GM21360 (cell line): ENCODE results near the gene ADIPOQ.
"Not testable (repeated sequence)": the region's sequence is repeated elsewhere in the genome, so short reads cannot be mapped to it uniquely, and the experiment has no call there.

Experiments used
- ATAC-seq: cut with Tn5 transposase; IDR thresholded peaks from one replicate; pipeline ENCODE4 v1.9.1; 2021; ENCODE audit warnings: mild to moderate bottlenecking, moderate library complexity; ENCODE audit not compliant: unreplicated experiment

ADIPOQ gene

DNA sequence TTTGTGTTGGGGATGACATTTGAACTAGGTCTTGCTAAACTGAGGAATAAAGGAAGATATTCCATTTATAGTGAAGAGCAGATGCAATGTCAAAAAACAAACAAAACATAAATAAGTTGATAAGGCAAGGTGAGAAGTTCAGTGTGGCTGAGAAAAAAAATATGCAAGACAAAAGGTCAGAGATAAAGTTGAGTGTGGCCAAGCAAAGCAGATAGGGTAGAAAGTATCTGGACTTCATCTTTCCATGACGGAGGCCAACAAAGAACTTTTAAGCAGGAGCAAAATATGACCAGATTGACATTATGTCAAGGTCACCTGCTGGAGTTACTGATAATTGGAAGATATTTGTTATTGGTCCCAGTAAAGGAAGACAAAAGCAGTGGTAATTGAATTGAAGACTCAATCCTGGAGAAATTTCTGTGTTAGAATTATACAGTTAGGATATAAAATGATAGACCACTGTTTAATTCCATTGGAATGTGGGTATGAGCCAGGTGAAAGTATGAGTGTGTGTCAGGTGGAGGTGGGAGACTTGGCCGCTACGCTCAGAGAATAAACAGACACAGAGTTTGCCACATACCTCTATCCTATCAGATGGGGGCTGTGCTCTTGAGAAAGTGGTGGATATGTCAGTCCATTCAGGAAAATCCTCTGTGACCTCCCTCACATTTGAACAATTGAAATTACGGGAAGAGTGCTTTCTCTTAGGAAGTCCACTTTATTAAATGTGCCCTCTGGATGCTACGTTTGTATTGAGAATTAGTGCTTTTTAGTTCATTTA, 28.1 kb downstream of the ADIPOQ start:
- no peak for ATAC-seq

DNA sequence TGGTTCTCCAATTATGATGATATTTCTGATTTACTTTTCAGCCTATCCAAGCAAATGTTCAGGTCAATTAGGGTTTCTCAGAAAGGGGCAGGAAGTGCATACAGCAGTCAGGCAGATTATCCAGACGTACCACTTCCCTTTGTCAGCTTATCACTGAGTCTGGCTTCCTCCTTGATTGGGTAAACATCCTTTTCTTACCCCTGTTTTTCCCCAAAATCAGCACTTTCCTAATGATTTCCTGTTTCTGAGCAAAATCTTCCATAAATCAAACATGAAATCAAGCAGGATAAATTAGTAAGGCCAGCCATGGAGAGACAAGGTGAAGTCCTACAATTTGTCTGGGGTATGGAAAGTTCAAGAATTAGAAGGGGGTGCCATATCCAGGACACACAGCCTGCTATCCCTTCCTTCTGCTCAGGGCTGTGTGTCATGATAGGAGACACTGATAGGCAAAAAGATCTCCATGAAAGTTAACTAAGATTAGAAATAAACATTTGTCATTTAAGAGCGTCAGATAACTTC, 29.0 kb downstream of the ADIPOQ start:
- no peak for ATAC-seq

DNA sequence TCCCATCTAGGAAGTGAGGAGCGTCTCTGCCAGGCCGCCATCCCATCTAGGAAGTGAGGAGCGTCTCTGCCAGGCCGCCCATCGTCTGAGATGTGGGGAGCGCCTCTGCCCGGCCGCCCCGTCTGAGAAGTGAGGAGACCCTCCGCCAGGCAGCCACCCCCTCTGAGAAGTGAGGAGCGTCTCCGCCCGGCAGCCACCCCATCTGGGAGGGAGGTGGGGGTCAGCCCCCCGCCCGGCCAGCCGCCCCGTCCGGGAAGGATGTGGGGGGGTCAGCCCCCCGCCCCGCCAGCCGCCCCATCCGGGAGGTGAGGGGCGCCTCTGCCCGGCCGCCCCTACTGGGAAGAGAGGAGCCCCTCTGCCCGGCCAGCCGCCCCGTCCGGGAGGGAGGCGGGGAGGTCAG, 31.3 kb downstream of the ADIPOQ start:
- ATAC-seq = not testable (repeated sequence)

DNA sequence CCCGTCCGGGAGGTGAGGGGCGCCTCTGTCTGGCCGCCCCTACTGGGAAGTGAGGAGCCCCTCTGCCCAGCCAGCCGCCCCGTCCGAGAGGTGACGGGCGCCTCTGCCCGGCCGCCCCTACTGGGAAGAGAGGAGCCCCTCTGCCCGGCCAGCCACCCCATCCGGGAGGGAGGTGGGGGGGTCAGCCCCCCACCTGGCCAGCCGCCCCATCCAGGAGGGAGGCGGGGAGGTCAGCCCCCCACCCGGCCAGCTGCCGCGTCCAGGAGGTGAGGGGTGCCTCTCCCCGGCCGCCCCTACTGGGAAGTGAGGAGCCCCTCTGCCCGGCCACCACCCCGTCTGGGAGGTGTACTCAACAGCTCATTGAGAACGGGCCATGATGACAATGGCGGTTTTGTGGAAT, 31.7 kb downstream of the ADIPOQ start:
- not testable (repeated sequence) for ATAC-seq

DNA sequence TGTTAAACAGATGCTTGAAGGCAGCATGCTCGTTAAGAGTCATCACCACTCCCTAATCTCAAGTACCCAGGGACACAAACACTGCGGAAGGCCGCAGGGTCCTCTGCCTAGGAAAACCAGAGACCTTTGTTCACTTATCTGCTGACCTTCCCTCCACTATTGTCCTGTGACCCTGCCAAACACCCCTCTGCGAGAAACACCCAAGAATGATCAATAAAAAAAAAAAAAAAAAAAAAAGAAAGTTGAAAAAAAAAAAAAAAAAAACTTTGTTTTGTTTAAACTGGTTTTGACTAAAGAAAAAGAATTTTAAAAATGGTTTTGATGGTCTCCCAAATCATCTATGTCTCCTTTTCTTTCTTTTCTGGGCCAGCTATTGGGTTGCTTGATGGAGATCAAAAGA, 32.3 kb downstream of the ADIPOQ start:
- not testable (repeated sequence) for ATAC-seq

DNA sequence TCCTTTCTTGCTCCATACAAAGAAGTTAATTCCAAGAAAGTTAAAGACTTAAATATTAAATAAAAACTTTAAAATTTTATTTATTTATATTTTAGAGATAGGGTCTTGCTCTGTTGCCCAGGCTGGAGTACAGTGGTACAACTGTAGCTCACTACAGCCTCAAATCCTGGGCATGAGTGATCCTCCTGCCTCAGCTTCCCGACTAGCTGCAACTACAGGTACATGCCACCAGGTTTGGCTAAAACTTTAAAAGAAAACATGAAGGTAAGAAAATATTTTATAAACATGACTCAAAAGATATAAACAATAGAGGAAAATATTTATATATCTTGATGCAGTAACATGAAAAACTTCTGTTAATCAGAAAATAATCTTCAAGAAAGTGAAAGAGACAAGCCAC, 33.2 kb downstream of the ADIPOQ start:
- ATAC-seq = no peak

DNA sequence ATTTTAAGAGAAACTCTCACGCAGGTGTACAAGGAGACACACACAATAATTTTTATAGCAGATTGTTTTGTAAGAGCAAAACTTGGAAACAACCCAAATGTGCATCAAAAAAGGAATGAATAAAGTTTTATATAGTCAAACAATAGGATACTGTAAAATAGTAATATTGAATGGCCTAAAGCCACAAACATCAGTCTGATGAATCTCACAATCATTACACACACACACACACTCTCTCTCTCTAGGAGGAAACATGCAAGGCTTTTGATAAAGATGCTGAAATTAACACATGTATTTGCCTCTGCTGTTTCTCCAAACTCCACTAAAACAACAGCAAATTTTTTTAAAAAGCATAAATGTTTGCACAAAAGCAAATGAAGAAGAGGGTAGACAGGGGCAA, 37.3 kb downstream of the ADIPOQ start:
- ATAC-seq = no peak

DNA sequence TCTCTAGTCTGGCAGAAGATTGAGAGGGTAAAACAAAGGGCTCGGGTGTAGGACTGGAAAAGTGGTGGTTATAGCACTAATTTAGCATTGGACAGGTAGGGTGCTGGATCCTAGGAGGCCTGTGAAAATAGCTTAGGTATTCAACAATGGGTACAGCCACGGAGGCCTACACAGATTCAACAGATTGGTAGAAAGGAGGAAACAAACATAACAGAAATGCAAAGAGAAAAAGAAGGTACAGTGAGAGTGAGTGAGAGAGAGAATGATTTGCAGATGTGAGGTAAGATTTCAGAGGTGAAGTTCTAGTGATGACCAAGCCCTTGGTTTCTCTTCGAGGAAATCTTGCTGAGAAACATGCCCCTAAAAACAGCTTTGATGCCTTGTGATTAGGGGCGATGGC, 37.9 kb downstream of the ADIPOQ start:
- ATAC-seq = no peak

DNA sequence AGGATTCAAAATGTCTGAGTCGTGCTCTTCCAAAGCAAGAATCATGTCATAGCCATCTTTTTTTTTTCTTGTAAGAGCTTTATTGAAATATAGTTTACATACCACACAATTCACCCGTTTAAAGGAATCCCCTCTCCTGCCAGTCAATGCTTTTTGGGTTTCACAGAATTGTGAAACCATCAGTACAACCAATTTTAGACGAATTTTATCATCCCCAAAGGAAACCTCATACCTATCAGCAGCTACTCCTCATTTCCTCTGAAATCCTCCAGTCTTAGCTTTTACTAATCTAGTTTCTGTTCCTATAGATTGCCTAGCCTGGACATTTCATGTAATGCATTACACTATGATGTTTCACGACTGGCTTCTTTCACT, 39.6 kb downstream of the ADIPOQ start:
- no peak for ATAC-seq

DNA sequence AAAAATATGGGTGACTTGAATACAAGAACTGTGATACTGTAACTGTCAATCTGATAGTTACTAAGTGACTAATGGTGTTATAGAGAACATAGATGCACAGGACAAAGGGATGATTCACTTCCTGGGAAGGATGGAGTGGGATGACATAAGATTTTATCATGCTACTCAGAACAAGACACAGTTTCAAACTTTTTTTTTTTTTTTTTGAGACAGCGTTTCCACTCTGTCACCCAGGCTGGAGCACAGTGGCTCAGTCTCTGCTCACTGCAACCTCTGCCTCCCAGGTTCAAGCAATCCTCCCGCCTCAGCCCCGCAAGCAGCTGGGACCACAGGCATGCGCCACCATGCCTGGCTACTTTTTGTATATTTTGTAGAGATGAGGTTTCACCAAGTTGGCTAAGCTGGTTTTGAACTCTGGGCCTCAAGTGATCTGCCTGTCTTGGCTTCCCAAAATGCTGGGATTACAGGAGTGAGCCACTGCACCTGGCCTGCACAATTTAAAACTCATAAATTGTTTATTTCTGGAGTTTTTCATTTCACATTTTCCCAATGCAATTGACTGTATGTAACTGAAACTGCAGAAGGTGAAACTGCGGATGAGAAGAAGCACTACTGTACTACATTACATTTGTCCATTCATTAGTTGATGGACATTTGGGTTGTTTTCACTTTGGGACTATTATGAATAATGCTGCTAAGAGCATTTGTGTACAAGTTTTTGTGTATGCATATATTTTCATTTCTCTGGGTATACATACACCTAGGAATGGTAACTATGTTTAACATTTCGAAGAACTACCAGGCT, 40.6 kb downstream of the ADIPOQ start:
- ATAC-seq = no peak

DNA sequence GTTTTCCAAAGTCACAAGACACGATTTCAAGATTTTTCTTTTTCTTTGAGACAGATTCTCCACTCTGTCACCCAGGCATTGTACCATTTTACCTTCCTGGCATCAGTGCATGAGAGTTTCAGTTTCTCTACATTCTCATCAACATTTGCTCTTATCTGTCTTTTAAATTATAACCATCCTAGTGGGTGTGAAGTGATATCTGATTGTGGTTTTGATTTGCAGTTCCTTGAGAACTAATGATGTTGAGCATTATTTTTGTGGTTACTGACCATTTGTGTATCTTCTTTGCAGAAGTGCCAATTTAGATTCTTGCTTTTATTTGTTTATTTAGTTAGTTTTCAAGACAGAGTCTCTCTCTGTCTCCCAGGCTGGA, 41.2 kb downstream of the ADIPOQ start:
- no peak for ATAC-seq

DNA sequence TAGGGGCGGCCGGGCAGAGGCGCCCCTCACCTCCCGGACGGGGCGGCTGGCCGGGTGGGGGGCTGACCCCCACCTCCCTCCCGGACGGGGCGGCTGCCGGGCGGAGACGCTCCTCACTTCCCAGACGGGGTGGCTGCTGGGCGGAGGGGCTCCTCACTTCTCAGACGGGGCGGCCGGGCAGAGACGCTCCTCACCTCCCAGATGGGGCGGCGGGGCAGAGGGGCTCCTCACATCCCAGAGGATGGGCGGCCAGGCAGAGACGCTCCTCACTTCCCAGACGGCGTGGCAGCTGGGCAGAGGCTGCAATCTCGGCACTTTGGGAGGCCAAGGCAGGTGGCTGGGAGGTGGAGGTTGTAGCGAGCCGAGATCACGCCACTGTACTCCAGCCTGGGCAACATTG, 42.4 kb downstream of the ADIPOQ start:
- ATAC-seq = not testable (repeated sequence)

DNA sequence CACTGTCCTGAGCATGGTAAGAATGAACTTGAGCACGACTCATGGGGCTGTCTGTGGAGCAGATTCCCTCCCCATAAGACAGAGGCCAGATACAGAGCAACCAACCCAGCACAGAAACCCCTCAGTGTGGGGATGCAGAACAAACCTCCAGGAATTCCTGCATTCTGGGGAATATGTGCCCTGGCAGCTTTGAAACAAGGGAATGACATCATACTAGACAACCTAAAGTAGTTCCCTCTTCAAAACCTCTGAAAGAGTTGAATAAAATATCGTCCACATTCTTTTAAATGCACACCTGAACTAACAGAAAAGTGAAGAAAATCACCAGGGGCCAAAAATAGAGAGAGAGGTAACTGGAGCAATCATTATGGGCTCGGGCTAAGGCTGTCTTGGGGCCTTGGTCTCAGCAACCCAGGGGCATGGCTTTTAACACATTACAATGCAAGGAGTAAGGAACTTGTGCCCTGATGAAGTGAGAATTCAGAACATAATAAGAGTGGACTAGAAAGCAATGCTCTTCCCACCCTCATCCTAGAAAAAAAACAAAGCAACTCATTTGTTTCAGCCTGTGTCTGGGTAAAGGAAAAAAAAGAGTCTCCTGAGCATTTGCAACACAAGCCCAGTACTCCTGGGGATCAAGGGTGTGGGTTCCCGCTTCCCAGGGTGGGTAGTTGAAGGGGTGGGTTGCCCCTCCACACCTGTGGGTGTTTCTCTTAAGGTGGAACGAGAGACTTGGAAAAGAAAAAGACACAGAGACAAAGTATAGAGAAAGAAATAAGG, 43.9 kb downstream of the ADIPOQ start:
- ATAC-seq = no peak

DNA sequence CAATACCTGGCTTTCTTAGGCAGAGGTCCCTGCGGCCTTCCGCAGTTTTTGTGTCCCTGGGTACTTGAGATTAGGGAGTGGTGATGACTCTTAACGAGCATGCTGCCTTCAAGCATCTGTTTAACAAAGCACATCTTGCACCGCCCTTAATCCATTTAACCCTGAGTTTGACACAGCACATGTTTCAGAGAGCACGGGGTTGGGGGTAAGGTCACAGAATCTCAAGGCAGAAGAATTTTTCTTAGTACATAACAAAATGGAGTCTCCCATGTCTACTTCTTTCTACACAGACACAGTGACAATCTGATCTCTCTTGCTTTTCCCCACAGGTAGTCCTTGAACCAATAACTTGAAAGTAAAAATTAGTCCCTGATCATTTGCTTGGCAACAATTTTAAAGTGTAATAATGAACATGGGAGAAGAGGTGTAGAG, 45.0 kb downstream of the ADIPOQ start:
- not testable (repeated sequence) for ATAC-seq

DNA sequence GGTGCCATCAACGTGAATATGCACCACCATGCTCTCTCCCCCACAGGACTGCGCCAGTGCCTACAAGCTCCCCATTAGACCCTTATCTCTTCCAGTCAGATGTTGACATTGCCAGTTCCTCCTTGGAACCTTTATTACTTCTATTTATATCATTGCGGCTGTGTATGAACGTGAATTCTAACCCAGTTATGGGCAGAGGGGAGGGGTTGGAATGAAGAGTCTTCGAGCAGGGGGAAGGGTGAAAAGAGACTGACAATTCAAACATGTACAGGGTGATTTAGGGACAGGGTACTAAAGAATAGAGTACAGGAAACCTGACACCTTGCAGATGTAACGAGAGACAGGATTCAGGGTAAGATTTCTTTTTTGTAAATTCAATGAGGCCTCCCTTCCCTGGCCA, 46.1 kb downstream of the ADIPOQ start:
- ATAC-seq = no peak

DNA sequence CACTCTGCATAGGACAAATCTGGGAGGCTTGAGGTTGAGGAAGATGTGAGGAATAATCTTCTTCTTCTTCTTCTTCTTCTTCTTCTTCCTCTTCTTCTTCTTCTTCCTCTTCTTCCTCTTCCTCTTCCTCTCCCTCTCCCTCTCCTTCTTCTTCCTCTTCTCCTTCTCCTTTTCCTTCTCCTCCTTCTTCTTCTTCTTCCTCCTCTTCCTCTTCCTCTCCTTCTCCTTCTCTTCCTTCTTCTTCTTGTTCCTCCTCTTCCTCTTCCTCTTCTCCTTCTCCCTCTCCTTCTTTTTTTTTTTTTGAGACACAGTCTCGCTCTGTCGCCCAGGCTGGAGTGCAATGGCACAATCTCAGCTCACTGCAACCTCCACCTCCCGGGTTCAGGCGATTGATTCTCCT, 47.2 kb downstream of the ADIPOQ start:
- ATAC-seq = not testable (repeated sequence)

DNA sequence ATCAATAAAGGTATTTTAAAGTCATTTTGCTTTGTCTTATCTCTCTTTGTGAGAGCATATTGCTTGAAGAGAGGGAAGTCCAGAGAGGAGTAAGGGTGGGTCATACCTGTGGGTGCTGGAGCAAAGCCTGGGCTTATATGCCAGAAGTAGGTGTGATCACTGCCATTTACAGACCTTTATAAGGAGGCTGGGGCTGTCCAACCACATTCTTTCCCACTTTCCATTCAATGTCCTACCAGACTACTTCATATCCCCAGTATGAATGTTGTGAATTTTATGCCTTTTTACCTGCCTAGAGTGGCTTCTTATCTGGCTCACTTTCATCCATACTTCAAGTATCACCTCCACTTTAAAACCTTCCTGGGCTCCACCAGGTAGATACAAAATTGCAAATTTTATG, 48.4 kb downstream of the ADIPOQ start:
- ATAC-seq = no peak

DNA sequence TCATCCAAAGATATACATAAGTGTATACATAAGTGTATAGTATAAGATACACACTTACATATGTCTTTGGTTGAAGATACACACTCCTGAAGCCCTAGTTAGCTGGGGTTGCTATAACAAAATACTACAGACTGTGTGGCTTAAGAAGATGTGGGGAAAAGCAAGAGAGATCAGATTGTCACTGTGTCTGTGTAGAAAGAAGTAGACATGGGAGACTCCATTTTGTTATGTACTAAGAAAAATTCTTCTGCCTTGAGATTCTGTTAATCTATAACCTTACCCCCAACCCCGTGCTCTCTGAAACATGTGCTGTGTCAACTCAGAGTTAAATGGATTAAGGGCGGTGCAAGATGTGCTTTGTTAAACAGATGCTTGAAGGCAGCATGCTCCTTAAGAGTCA, 50.6 kb downstream of the ADIPOQ start:
- ATAC-seq = not testable (repeated sequence)

DNA sequence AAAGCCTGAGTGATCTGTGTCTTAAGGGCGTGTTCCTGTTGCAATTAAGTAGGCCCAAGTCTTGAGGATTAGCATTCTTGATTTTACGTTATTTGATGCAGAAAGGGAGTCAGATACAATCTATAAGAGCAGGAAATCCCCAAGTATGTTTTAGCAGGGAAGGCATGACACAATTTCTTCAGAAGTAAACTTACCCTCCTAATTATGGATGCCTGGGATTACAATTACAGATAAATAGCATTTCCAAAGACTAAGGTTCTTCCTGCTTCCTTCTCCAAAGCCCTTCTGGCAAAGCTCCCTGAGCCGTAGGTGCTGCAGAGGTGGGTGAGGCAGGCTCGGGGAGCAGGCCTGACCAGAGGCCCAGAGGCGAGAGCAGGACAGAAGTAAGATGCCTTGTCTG, 52.9 kb downstream of the ADIPOQ start:
- ATAC-seq = no peak

DNA sequence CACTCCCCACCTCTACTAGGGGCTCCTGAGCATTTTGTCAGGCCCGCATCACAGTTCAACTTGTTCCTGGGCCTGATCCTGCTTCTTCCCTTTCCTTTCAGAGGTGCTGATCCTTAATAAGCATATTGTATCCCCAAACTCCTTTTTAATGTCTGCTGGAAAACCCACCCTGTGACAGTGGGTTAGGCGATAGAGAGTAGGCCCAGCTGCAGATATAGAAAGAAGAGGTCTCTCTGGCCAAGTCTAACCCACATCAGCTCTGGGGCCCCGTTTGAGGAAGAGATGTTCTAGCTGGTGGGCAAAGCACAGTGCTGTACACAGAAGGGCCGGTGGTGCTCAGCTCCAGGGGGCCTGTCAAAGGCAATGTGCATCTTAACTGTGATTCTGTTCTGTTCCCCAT, 53.5 kb downstream of the ADIPOQ start:
- ATAC-seq = no peak

DNA sequence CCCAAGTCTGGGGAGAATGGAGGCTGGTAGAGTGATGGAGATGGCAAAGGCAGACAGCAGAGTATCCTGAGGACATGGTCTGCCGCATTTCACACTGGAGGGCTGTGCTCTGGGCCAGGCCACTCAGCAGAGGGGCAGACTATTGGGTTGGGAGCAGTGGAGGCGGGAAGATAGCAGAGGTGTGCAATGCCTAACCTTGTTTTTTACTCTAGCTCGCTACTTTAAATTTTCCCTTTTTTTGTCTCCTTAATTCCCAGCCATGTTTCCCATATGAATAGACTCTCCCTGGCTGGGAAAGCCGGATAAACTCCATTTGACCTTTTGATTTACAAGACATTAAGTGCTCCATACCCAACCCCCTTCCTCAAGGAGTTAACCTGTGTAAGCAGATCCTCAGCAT, 54.4 kb downstream of the ADIPOQ start:
- no peak for ATAC-seq
